Cerebellar cortex (tissue), 1 donor: ENCODE data around the gene BRIP1.

Source experiments
- DNase-seq: peaks from one replicate; pipeline ENCODE4 v3.0.0-alpha.2; 2015; ENCODE audit warnings: low spot score

The BRIP1 gene

GRCh38 chr17:61757168-61757567 is 106.2 kb downstream of the BRIP1 start:
- DNase-seq = no peak

- DNase-seq = no peak
Measured at GRCh38 chr17:61756561-61756960, 106.8 kb downstream of the BRIP1 start.

GRCh38 chr17:61755668-61756067 is 107.7 kb downstream of the BRIP1 start:
- DNase-seq = no peak

GRCh38 chr17:61755078-61755477 is 108.2 kb downstream of the BRIP1 start:
- no peak for DNase-seq

GRCh38 chr17:61754124-61754523 is 109.2 kb downstream of the BRIP1 start:
- DNase-seq = no peak

- no peak for DNase-seq
Measured at GRCh38 chr17:61753696-61754095, 109.6 kb downstream of the BRIP1 start.

- no peak for DNase-seq
Measured at GRCh38 chr17:61750656-61751055, 112.7 kb downstream of the BRIP1 start.

- no peak for DNase-seq
Measured at GRCh38 chr17:61749823-61750404, 113.4 kb downstream of the BRIP1 start.

GRCh38 chr17:61746248-61746985 is 116.9 kb downstream of the BRIP1 start:
- no peak for DNase-seq

- no peak for DNase-seq
Measured at GRCh38 chr17:61744804-61745203, 118.5 kb downstream of the BRIP1 start.

GRCh38 chr17:61744252-61744651 is 119.1 kb downstream of the BRIP1 start:
- DNase-seq = no peak

- DNase-seq = no peak
Measured at GRCh38 chr17:61743766-61744165, 119.6 kb downstream of the BRIP1 start.

GRCh38 chr17:61739002-61739401 is 124.3 kb downstream of the BRIP1 start:
- DNase-seq = no peak

GRCh38 chr17:61738249-61738648 is 125.1 kb downstream of the BRIP1 start:
- no peak for DNase-seq

GRCh38 chr17:61737820-61738219 is 125.5 kb downstream of the BRIP1 start:
- DNase-seq = no peak

- DNase-seq = no peak
Measured at GRCh38 chr17:61736438-61736837, 126.9 kb downstream of the BRIP1 start.

- DNase-seq = no peak
Measured at GRCh38 chr17:61735807-61736206, 127.5 kb downstream of the BRIP1 start.

- no peak for DNase-seq
Measured at GRCh38 chr17:61734466-61734865, 128.9 kb downstream of the BRIP1 start.

GRCh38 chr17:61734012-61734411 is 129.3 kb downstream of the BRIP1 start:
- DNase-seq = no peak

- DNase-seq = no peak
Measured at GRCh38 chr17:61733021-61733420, 130.3 kb downstream of the BRIP1 start.

- DNase-seq = no peak
Measured at GRCh38 chr17:61732169-61732568, 131.2 kb downstream of the BRIP1 start.

- DNase-seq = no peak
Measured at GRCh38 chr17:61731330-61731729, 132.0 kb downstream of the BRIP1 start.

- no peak for DNase-seq
Measured at GRCh38 chr17:61729690-61730268, 133.5 kb downstream of the BRIP1 start.
